ENCODE measurements around the gene MAGEC3.
"Not testable (repeated sequence)": the region's sequence is repeated elsewhere in the genome, so short reads cannot be mapped to it uniquely, and the experiment has no call there.

The MAGEC3 gene

DNA sequence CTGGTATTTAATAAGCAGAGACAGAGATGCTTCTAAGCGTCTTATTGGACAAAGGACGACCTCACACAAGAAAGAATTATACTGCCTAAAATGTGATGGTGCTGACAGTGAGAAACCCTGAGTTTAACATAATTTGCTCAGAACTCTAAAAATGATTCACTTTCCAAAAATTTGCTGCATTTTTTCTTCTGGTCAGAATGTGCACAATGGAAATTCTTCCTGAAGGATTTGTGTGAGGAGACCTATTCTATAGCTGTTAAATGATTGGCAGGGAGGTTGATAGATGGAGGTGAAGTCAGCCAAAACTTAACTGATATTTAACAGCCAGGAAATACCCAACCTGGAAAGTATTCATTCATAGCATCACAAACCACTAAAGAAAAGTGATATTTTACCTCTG is 1.7 kb downstream of the MAGEC3 start:
- in situ Hi-C loops (cut with MboI; ENCODE audit: low pct_unique_long_range_greater_than_20kb, low sequenced_read_pairs, unreplicated experiment) = no loop called here
- no peak for DNase-seq (ENCODE audit: low spot score)
- TF ChIP-seq CTCF (IDR thresholded peaks at IDR 0.05; ENCODE audit: extremely low read depth, insufficient read depth, missing control alignments) = no peak

DNA sequence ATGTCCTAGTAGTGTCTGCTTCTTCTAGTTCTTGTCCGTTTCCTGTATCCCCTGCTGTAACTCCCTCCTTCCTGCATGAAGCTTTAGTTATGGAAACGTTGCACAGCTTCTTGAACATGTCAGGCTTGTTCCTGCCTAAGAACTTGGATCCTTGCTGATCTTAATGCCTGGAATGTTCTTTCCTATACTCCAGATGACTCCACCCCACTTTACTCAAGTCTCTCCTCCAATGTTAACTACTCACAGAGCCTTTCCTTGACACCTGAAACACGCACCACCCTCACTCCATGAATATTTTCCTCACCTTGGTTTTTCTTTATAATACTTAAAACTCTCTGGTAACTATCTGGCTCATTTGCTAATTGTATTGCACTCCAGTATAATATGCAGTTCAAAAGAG is 19.4 kb downstream of the MAGEC3 start:
- no peak for DNase-seq (ENCODE audit: low spot score)
- in situ Hi-C loops (cut with MboI; ENCODE audit: low pct_unique_long_range_greater_than_20kb, low sequenced_read_pairs, unreplicated experiment) = no loop called here

DNA sequence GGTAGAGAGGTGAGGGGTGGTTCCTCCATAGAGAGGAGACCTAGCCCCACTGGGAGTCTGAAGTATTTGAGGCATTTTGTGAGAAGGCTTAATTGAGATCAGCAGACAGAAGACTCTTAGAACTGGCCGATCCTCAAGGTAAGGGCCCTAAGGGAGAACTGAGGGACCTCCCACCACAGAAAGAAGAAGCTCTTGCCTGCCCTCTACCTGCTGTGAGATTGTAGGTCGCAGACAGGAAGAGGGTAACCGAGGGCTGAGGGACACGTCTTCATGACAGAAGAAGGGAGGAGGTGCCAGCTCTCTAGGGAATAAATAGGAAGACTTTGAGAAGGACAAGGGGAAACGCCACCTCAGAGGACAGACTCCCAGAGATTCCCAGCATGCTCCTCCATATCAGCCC is 41.5 kb downstream of the MAGEC3 start:
- in situ Hi-C loops (cut with MboI; ENCODE audit: low pct_unique_long_range_greater_than_20kb, low sequenced_read_pairs, unreplicated experiment) = no loop called here
- DNase-seq (ENCODE audit: low spot score) = no peak
- TF ChIP-seq CTCF (IDR thresholded peaks at IDR 0.05; ENCODE audit: extremely low read depth, insufficient read depth, missing control alignments) = no peak

More for the DNA sequence above, 19.4 kb downstream of the MAGEC3 start:
- no peak for TF ChIP-seq CTCF (IDR thresholded peaks at IDR 0.05; ENCODE audit: extremely low read depth, insufficient read depth, missing control alignments)

DNA sequence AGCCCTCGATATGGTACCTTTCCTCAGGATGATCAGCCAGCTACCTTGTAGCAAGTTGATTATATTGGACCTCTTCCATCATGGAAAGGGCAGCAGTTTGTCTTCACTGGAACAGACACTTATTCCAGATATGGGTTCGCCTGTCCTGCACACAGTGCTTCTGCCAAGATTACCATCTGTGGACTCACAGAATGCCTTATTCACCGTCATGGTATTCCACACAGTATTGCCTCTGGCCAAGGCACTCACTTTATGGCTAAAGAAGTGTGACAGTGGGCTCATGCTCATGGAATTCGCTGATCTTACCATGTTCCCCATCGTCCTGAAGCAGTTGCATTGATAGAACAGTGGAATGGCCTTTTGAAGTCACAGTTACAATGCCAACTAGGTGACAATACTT is 50.7 kb downstream of the MAGEC3 start:
- in situ Hi-C loops (cut with MboI; ENCODE audit: low pct_unique_long_range_greater_than_20kb, low sequenced_read_pairs, unreplicated experiment); DNase-seq (ENCODE audit: low spot score): not testable (repeated sequence)

- no peak for TF ChIP-seq CTCF (IDR thresholded peaks at IDR 0.05; ENCODE audit: extremely low read depth, insufficient read depth, missing control alignments)
These were observed 56.6 kb downstream of the MAGEC3 start for GRCh38 chrX:141894733-141895132.

DNA sequence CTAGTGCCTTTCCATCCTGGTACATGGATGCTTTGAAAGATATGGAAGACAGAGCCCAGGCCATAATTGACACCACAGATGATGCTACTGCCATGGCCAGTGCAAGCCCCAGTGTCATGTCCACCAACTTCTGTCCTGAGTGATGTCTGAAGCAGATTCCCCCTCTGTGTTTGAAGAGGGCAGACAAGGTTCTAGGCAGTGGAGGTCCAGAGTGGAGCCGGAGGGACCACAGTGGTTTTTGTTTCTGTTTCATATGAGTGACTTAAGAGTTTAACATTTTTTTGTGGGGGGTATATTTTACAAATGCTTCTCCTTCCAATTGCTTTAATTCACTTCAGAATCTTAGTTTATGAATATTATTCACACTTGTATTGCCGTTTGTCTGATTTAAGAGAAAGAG is 59.6 kb downstream of the MAGEC3 start:
- DNase-seq (ENCODE audit: low spot score) = no peak
- in situ Hi-C loops (cut with MboI; ENCODE audit: low pct_unique_long_range_greater_than_20kb, low sequenced_read_pairs, unreplicated experiment) = no loop called here
- no peak for TF ChIP-seq CTCF (IDR thresholded peaks at IDR 0.05; ENCODE audit: extremely low read depth, insufficient read depth, missing control alignments)

More at GRCh38 chrX:141894733-141895132, 56.6 kb downstream of the MAGEC3 start:
- in situ Hi-C loops (cut with MboI; ENCODE audit: low pct_unique_long_range_greater_than_20kb, low sequenced_read_pairs, unreplicated experiment) = no loop called here
- no peak for DNase-seq (ENCODE audit: low spot score)

GRCh38 chrX:141902366-141902765 is 64.2 kb downstream of the MAGEC3 start:
- in situ Hi-C loops (cut with MboI; ENCODE audit: low pct_unique_long_range_greater_than_20kb, low sequenced_read_pairs, unreplicated experiment) = no loop called here
- DNase-seq (ENCODE audit: low spot score) = no peak
- TF ChIP-seq CTCF (IDR thresholded peaks at IDR 0.05; ENCODE audit: extremely low read depth, insufficient read depth, missing control alignments) = no peak

Measured in GM13977 (cell line).